ENCODE data around the gene PRSS57.

GRCh38 chr19:728011-728410 lies 32.8 kb upstream of the PRSS57 start:
- TF ChIP-seq CTCF (conservative IDR thresholded peaks at IDR 0.05 in 1 of 2, IDR thresholded peaks at IDR 0.05 in 1 of 2; ENCODE audit: extremely low read depth in 1 of 2, insufficient read depth in 1 of 2, low read depth in 1 of 2, low read length in 2 of 2) (no peak), EZH2 (IDR thresholded peaks at IDR 0.05; ENCODE audit: borderline replicate concordance, low read length) (no peak)

All from mammary epithelial cell (primary cell).